ENCODE results near the gene SLC2A13.
"Not testable (repeated sequence)": the region's sequence is repeated elsewhere in the genome, so short reads cannot be mapped to it uniquely, and the experiment has no call there.

The SLC2A13 gene

GRCh38 chr12:39852346-39852745, 253.5 kb downstream of the SLC2A13 start:
- Mint-ChIP-seq H3K27ac (no peak overlapping the region), H3K4me3 (no peak overlapping the region), H3K36me3 (no peaks in the 10 kb centered on the region), H3K4me1 (no peaks in the 10 kb centered on the region), H3K9me3 (no peaks in the 10 kb centered on the region), H3K27me3 (no peaks in the 10 kb centered on the region)
- CTCF ChIA-PET, result no interaction called here
- DNase-seq, result no peak

- H3K4me3 Mint-ChIP-seq, CTCF ChIA-PET, DNase-seq, H3K36me3 Mint-ChIP-seq, H3K27ac Mint-ChIP-seq, H3K27me3 Mint-ChIP-seq, H3K4me1 Mint-ChIP-seq, H3K9me3 Mint-ChIP-seq: not testable (repeated sequence)
These were observed 257.7 kb downstream of the SLC2A13 start for GRCh38 chr12:39848218-39848617.

GRCh38 chr12:39846971-39847650, 258.8 kb downstream of the SLC2A13 start:
- Mint-ChIP-seq H3K4me3 (no peak overlapping the region), H3K27ac (no peak overlapping the region), H3K4me1 (no peaks in the 10 kb centered on the region), H3K9me3 (no peaks in the 10 kb centered on the region), H3K36me3 (no peaks in the 10 kb centered on the region), H3K27me3 (no peaks in the 10 kb centered on the region)
- no peak for DNase-seq
- CTCF ChIA-PET, result no interaction called here

GRCh38 chr12:39846304-39846703, 259.6 kb downstream of the SLC2A13 start:
- H3K9me3 Mint-ChIP-seq, result no peaks in the 10 kb centered on the region
- no peaks in the 10 kb centered on the region for H3K36me3 Mint-ChIP-seq
- no peaks in the 10 kb centered on the region for H3K27me3 Mint-ChIP-seq
- CTCF ChIA-PET, result no interaction called here
- no peak overlapping the region for H3K27ac Mint-ChIP-seq
- H3K4me3 Mint-ChIP-seq, result no peak overlapping the region
- DNase-seq, result no peak
- H3K4me1 Mint-ChIP-seq, result no peaks in the 10 kb centered on the region

- no peaks in the 10 kb centered on the region for H3K36me3 Mint-ChIP-seq
- H3K4me3 Mint-ChIP-seq, result no peak overlapping the region
- no peaks in the 10 kb centered on the region for H3K27me3 Mint-ChIP-seq
- H3K4me1 Mint-ChIP-seq, result no peaks in the 10 kb centered on the region
- H3K9me3 Mint-ChIP-seq, result no peaks in the 10 kb centered on the region
- no peak for DNase-seq
- CTCF ChIA-PET, result no interaction called here
- no peak overlapping the region for H3K27ac Mint-ChIP-seq
These were observed 265.5 kb downstream of the SLC2A13 start for GRCh38 chr12:39840422-39840821.

GRCh38 chr12:39839072-39839471, 266.8 kb downstream of the SLC2A13 start:
- H3K4me1 Mint-ChIP-seq, result no peaks in the 10 kb centered on the region
- no peak overlapping the region for H3K4me3 Mint-ChIP-seq
- no peak for DNase-seq
- H3K9me3 Mint-ChIP-seq, result no peaks in the 10 kb centered on the region
- H3K36me3 Mint-ChIP-seq, result no peaks in the 10 kb centered on the region
- CTCF ChIA-PET, result no interaction called here
- no peak overlapping the region for H3K27ac Mint-ChIP-seq
- H3K27me3 Mint-ChIP-seq, result no peaks in the 10 kb centered on the region

- H3K9me3 Mint-ChIP-seq, result no peaks in the 10 kb centered on the region
These were observed 270.1 kb downstream of the SLC2A13 start for GRCh38 chr12:39835517-39836489.

GRCh38 chr12:39831587-39832315, 274.1 kb downstream of the SLC2A13 start:
- CTCF ChIA-PET, result interaction anchor here (0.5 kb wide), 1 partner anchor 91 kb away, joined by 4 read pairs; no protein-coding TSS in a partner anchor
- DNase-seq, result no peak
- H3K4me1 Mint-ChIP-seq, result no peaks in the 10 kb centered on the region
- no peak overlapping the region for H3K27ac Mint-ChIP-seq
- no peaks in the 10 kb centered on the region for H3K36me3 Mint-ChIP-seq
- H3K4me3 Mint-ChIP-seq, result no peak overlapping the region
- H3K9me3 Mint-ChIP-seq, result no peaks in the 10 kb centered on the region
- H3K27me3 Mint-ChIP-seq, result no peaks in the 10 kb centered on the region

More at GRCh38 chr12:39835517-39836489, 270.1 kb downstream of the SLC2A13 start:
- no peak for DNase-seq
- no peak overlapping the region for H3K27ac Mint-ChIP-seq
- no peaks in the 10 kb centered on the region for H3K27me3 Mint-ChIP-seq
- no peaks in the 10 kb centered on the region for H3K4me1 Mint-ChIP-seq
- CTCF ChIA-PET, result no interaction called here
- no peaks in the 10 kb centered on the region for H3K36me3 Mint-ChIP-seq
- H3K4me3 Mint-ChIP-seq, result no peak overlapping the region

- CTCF ChIA-PET, result no interaction called here
- Mint-ChIP-seq H3K9me3 (no peaks in the 10 kb centered on the region), H3K4me1 (no peaks in the 10 kb centered on the region), H3K27ac (no peak overlapping the region), H3K36me3 (no peaks in the 10 kb centered on the region), H3K27me3 (no peaks in the 10 kb centered on the region), H3K4me3 (no peak overlapping the region)
- DNase-seq, result no peak
These were observed 274.9 kb downstream of the SLC2A13 start for GRCh38 chr12:39830852-39831520.

- no peak for DNase-seq
- H3K27ac Mint-ChIP-seq, result no peak overlapping the region
- no peaks in the 10 kb centered on the region for H3K27me3 Mint-ChIP-seq
- H3K9me3 Mint-ChIP-seq, result no peaks in the 10 kb centered on the region
- H3K4me1 Mint-ChIP-seq, result no peaks in the 10 kb centered on the region
- H3K4me3 Mint-ChIP-seq, result no peak overlapping the region
- CTCF ChIA-PET, result no interaction called here
- H3K36me3 Mint-ChIP-seq, result no peaks in the 10 kb centered on the region
These were observed 275.7 kb downstream of the SLC2A13 start for GRCh38 chr12:39830171-39830570.

- no peaks in the 10 kb centered on the region for H3K27me3 Mint-ChIP-seq
- H3K4me3 Mint-ChIP-seq, result no peak overlapping the region
- no peaks in the 10 kb centered on the region for H3K9me3 Mint-ChIP-seq
- no peak for DNase-seq
- no peaks in the 10 kb centered on the region for H3K4me1 Mint-ChIP-seq
- CTCF ChIA-PET, result no interaction called here
- H3K27ac Mint-ChIP-seq, result no peak overlapping the region
- no peaks in the 10 kb centered on the region for H3K36me3 Mint-ChIP-seq
These were observed 281.2 kb downstream of the SLC2A13 start for GRCh38 chr12:39824505-39825212.

- CTCF ChIA-PET, result no interaction called here
- H3K27me3 Mint-ChIP-seq, result peaks cover 4% of the 10 kb centered on the region
These were observed 289.2 kb downstream of the SLC2A13 start for GRCh38 chr12:39816671-39817185.

GRCh38 chr12:39815746-39816145, 290.1 kb downstream of the SLC2A13 start:
- CTCF ChIA-PET, result no interaction called here
- peaks cover 4% of the 10 kb centered on the region for H3K27me3 Mint-ChIP-seq
- no peak overlapping the region for H3K27ac Mint-ChIP-seq
- no peak overlapping the region for H3K4me3 Mint-ChIP-seq
- H3K36me3 Mint-ChIP-seq, result no peaks in the 10 kb centered on the region
- DNase-seq, result no peak
- no peaks in the 10 kb centered on the region for H3K9me3 Mint-ChIP-seq
- H3K4me1 Mint-ChIP-seq, result no peaks in the 10 kb centered on the region

More at GRCh38 chr12:39816671-39817185, 289.2 kb downstream of the SLC2A13 start:
- Mint-ChIP-seq H3K4me3 (no peak overlapping the region), H3K9me3 (no peaks in the 10 kb centered on the region), H3K36me3 (no peaks in the 10 kb centered on the region), H3K27ac (no peak overlapping the region), H3K4me1 (no peaks in the 10 kb centered on the region)
- DNase-seq, result no peak
